CD4-positive, alpha-beta T cell treated with Interleukin-2 at 100 ng/mL for 4 hours (primary cell): ENCODE measurements around the gene CREB3L1.

ENCODE experiments used
- DNase-seq: peaks from one replicate; pipeline ENCODE4 v3.0.0-alpha.2; 2020; ENCODE audit warnings: low spot score

CREB3L1 gene

DNA sequence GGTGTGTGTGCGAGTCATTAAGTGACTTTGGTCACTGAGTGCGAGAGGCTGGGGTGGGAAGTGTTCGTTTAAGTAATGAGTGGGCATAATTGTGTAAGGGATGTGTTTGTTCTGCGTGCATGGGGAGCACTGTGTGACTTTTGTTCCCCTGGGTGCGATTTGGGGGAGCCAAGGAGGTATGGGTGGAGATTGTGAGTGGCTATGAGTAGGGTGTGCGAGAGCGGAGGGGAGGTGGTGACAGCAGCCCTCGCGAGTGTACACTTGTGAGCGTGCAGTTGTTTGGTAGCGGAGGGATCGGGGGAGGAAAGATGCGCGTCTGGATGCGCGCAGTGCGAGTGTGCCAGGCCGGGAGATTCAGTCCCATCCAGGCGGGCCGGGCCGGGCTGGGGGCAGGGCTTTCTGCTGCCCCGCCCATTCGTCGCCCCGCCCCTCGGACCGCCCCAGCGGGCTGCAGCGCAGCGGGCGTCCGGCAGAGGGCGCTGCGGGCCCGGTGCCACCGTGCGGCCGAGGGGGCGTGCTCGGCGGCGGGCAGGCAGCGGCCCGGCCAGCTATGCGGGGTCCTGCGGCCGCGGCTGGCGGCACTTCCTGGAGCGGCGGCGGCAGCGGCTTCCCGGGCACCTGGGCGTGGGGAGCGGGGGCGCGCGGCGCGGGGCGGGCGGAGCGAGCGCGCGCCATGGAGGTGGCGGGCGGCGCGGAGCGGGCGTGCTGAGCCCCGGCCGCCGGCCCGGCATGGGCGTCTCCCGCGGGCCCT is 69.6 kb downstream of the CREB3L1 start, which contains the start of gene DGKZ:
Gene DGKZ (plus strand): TSS at position 578 of the 751 bp plus-strand sequence. CDS start 197 bp downstream, outside the sequence.
- DNase-seq: peak; percentile 89

DNA sequence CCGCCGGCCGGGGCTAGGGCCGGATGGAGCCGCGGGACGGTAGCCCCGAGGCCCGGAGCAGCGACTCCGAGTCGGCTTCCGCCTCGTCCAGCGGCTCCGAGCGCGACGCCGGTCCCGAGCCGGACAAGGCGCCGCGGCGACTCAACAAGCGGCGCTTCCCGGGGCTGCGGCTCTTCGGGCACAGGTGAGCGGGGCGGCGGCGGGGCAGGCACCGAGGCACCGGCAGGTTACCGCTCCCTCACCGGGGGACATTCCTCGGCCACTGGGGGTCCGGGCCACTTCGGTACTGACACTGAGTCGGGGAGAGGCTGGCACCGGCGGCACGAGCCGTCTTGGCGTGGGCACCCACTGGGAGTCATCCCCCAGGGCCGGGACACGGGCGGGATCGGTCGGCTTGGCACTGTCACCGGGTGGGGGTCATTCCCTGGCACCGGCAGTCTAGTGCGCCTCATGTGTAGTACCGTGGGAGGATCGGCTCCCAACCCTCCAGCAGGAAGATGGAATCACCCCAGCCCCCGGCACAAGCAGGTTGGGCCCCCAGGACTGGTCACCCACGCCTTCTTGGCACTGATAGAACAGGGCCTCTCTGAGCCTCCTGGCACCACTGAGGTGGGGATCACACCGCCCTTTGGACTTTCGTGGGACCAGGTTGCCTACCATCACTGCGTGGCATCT is 70.3 kb downstream of the CREB3L1 start:
- DNase-seq: no peak

DNA sequence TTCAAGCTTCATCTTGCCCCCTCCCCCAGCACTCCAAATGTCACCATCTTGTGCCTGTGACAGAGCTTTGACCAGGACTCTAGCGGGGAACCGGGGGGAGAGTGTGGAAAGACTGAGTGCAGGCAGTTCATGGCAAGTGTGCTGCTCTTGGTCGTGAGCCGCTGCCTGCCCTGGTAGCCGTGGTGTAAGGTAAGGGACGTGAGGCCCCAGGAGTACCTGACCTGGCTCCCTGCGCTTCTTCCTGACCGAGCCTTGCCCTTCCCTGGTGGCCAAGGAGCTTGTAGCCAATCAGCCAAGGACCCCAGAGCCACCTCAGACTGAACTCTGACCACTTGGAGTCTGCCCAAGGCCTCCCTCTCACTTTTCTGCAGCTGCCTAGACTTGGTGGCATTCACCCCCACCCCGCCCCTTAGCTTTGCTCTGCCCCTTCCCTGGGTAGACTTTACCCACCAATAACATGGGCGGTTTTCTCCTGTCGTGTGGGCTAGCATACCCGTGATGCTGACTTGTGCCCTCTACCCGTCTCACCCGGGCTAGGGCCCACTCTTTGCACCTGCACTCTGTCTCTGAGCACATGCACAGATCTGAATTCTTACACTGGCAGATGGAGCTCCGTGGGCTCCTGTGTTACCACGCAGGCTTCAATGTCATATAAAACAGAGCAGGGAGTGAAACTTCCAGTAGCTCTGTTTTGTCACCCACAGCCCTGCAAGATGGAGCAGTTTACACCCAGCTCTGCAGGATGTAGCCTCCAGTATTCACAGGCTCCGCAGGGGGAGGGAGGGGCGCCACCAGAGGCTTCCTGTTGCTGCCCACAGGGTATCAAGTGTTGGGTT is 71.3 kb downstream of the CREB3L1 start:
- DNase-seq: peak; percentile 69

DNA sequence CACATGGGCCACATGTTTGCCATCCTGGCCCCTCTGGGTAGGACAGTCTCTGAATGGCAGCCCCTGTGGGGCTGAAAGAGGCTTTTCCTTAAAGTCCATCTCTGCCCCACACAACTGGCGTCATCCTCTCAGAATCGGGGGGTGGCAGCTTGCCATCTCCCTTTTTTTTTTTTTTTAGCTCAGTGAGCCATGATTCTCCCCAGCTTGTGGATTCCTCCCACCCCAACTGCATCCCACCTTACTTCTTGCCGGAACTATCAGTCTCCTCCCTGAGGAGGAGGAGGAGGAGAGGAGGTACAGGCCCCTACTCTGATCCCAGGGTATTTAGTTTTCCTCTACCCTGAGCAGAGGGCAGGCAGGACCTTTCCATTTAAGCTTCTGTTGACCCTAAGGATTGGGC is 73.2 kb downstream of the CREB3L1 start:
- no peak for DNase-seq

DNA sequence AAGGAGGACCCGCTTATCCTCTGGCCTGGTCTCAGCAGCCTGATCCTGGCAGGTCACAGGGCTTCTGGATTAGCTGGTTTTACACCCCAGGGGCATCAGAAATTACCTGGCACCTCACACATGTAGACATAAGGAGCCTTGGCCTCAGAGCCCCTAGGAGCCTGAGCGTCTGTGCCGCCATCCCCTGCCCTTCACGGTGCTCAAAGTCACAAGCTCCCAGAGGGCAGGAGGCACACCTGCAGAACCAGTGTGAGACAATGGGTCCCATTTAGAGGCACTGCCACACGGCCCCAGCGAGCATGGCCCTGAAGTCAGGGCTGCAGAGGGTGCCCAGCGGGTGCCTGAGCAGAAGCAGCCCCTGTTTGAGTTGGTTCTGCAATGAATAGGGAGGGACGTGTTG is 73.7 kb downstream of the CREB3L1 start:
- DNase-seq: no peak

DNA sequence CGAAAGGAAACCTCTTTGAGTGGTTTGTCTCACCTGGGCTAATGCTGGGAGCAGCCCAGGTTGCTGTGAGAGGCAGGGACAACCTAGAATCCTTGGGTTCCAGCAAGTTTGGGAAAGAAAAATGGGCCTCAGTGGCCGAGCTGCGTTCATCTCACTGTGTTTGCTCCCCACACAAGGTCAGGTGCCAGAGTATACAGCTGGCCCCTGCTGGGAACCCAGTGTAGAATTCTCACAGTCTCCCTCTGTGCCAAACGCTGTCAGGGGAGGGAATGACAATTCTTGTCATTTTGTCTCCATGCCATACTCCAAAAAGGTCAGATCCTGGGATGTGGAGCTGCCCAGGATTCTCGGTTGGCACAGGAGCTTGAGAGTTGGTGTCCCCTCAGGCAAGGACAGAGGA is 74.1 kb downstream of the CREB3L1 start:
- no peak for DNase-seq

DNA sequence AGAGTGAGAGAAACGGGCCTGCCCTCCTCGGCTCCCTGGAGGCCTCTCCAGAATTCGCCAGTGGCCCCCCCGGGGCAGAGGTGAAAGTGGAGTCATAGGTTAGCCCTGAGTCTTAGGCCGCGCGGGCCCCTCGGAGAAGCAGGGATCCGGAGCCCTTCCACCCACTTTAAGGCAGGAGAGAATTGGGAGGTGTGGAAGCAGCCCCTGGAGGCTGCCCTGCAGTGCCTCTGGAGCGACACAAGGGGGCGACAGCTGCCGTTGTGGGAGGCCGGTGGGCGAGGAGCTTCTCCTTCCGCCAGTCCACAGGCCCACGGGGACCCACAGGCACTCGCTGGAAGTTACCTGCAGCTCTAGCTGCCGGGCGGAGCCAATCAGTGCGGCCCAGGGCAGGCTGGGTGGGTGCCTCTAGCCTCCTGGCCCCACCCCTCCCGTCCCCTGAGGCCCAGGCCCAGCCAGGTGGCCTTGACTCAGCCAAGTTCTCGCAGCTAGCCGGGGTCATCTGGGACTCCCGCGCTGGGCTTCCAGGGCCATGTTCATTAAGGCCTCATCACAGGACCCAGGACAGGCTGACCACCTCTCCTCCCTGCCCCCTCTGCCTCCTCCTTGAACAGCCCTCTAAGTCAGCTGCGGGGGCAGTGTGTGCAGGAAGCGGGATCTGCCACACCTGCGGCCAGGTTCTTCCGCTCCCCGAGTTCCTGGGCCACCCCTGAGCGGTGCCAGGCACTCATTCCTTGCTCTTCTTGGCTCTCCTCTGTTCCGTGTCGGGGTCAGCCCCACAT is 74.8 kb downstream of the CREB3L1 start:
- peak; percentile 86 for DNase-seq

DNA sequence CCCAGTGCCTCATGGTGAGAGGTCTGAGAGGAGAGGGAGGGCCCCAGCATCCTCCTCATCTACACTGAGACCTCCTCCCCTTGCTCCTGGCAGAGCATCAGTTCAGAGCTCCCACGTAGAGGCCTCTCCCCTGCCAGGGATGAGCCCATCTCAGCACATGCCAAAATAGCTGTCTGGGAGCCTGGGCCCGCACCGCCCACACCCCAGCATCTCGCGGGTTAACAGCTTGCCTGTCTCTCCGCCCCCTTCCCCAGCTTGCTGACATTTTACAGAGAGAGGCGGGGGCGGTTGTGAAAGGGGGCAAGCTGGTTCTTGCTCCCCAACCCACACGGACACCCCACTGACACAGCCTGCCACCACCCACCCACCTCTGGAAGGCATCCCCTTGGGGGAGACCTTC is 76.2 kb downstream of the CREB3L1 start:
- DNase-seq: no peak

DNA sequence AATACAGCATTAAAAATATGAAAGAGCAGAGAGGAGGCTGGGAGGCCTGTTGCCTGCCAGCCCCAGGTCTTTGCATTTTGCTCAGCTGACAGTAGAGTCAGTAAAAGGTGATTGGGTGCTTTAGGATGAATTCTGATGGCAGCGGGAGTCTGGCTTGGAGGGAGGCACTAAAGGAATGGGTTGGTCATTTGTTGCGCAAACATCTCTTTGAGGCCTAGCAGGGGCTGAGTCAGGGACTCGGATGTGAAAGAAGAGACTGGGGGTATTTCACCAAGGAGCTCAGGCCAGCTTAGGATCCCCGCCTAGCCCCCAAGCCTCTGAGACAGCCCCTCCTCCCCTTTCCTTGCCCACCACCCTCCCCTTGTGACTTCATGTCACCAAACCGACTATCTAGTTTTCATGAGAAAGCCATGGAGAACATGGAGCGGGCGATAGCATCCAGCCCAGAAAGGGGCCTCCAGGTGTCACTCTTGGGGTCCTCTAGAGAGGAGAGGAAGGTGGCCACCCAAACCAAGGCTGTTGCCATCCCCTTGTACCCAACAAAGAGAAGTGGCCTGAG is 79.5 kb downstream of the CREB3L1 start:
- DNase-seq: no peak

DNA sequence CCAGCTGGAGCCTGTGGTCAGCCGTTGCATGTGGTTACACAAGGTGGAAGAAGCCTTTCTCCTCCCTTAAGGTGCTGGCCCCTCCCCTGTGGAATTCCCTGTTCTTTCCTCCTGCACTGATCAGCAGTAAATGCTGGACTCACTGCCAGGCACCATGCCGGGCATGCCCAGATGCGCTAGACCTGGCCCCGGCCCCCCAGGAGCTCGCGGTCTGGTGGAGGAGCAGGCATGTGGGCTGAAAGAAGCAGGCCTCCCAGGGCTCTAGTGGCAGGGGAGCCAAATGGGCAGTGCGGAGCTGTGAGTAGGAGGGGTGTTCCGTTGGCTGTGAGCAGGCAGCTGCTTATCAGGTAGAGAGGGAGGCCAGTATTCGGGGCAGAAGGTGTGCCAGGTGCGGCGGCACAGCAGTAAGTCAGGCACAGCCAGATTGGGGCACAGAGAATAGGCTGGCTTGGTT is 80.0 kb downstream of the CREB3L1 start:
- no peak for DNase-seq

DNA sequence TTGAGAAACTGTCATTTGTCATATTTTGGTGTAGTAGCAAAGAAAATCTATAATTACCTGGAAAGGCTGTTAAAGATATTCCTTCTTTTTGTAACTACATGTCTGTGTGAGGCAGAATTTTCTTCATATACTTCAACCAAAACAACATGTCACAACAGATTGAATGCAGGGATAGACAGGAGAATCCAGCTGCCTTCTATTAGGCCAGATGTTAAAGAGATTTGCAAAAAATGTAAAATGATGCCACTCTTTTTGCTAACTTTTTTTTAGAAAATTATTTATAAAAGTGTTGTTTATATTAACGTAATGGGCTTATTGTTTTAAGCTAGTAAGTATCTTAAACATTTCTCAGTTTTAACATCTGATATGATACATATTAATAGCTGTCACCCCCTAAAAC is 82.5 kb downstream of the CREB3L1 start:
- no peak for DNase-seq

DNA sequence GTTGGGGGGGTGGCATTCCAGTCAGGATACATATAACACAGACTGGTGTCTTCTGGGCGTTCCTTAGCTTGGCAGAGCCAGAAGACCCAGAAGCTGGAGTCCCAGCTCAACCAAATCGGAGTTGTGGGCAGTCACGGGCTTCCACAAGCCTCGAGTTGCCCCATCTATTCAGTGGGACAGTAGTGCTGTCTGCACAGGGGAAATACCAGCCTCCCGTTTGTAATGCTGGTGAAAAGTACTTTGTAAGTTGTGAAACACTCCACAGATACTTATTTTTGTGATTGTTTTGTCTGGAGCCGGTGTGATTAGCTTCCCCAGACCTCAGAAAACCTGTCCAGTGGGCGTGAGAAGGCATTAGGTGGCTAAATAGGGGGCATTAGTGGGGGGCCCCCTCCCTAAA is 83.4 kb downstream of the CREB3L1 start:
- no peak for DNase-seq

DNA sequence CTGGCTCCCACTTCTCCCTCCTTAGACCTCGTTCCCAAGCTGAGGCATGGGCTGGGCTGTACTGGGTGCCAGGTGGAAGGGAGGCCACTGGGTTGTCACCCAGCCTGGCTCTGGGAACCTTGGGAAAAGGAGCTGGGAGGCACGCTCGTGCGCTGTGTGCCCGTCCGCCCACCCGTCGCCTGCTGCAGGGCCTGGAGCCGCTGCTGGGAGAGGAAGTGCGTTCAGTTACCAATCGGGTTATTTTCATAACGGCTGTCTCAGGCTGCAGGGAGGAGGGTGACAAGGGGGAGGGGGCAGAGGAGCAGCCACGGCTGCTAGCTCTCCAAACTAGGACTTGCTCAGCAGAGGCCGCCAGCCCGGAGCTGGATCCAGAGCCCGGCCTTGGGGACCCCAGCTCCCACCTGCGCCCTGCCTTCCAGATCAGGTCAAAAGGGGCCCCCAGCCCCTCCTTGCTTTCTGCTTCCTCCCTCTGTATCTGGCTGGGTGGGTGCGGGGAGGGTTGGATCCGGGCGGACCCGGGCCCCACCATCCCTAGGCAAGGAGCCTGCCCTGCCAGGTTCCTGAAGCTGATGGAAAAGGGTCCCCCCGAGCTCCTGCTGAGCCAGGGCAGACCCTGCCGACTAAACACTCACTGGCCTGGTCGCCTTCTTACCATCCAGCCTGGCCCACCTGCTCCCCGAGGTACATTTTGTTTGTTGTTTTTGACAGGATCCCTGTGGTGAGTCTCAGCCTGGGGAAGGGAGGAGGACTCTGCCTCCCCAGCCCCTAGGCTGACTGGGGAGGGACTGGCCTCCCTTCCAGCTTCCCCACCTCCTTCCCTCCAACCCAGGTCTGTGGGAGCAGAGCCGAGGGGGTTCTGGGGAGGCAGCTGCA is 84.1 kb downstream of the CREB3L1 start:
- DNase-seq: peak; percentile 65

DNA sequence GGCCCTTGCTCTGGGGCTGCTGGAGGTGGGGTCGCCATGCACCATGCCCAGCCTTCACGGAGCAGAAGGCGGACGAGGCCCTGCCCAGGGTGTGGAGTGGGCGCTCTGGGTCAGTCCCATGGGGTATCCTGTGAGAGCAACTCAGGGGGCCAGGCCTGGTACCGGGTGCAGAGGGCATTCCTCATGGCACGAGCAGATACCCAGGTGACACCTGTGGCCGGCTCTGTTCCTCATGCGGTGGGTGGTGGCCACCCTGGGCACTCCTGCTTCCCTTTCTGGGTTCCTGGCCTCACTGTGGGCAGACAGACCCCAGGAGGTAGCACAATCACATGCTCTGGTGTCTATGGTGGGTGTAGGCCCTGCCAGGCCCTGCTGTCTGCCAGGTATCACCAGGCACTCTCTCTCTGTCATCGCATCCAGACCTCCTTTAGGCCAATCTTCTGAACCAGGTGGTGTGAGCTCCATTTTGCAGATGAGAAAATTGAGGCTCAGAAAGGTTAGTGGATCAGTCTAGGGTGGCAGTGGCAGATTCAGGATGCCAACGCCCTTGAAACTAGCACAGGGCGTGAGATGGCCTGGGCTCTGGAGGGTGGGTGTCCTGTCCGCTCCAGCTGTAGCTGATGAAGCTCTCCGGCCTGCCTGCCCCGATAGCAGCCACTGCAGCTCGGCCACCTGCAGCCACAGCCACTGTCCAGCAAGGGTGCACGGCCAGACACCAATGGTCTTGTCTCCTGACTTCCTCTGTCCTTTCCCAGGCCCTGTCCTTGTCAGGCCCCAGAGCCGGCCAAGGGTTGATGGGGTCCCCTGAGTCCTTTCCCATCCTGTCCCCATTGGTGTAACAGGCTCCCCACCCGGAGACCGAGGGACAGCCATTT is 84.9 kb downstream of the CREB3L1 start:
- DNase-seq: no peak

DNA sequence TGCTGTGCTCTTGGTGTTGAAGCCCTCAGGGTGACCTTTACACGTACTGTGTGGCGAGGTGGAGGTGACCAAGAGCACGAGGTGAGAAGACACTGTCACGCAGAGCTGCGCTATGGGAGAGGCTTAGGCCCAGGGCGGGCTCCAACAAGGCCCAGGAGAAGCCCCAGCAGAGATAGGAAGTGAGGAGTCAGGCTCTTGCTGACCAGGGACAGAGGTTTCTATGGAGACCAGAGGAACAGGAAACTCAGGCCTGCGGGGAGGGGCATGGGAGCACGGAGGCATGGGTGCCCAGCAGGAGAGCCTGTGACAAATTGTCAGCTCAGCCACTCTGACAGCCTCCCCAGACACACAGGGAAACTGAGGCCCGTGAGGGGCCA is 85.6 kb downstream of the CREB3L1 start:
- no peak for DNase-seq

DNA sequence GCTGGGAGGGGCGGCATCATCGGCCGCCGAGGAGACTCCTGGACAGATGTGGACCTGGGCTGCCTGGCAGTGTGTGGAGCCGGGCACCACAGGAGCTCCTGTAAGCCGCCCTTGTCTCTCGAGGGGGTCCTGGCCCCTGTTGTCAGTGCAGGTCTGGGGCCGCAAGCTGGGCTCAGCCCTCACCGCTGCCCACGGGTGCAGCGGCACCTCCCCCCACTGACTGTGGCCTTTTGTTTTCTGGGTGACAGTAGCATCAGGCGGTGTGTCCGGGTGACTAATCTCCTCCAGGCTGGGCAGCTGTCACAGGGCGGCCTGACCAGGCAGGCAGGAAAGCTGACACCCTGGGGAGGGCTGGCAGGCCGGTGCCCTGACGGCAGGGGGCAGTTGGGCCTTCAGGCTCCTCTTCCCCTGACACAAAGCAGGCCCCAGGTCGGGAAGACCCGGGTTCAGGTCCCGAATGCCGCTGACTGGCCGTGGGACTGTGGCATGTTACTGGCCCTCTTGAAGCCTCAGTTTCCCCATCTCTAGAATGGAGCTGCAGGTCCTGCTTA is 86.1 kb downstream of the CREB3L1 start:
- DNase-seq: no peak

DNA sequence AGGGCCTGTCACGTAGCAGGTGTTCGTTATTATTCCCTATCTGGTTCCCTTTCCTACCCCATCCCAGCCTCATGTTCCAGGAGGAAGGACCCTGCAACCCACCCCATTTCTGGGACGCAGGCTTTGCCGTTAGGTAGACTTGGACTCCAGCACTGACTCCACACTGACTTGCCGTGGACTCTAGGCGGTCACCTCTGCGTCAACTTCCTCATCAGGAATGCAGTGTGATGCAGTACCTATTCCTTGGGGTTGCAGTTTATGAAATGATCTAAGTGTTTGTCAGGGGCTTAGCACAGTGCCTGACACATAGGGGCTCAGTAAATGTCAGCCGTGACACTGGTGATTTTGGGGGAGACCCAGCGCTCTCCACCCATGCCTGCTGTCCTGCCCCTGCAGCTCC is 86.6 kb downstream of the CREB3L1 start:
- DNase-seq: no peak

DNA sequence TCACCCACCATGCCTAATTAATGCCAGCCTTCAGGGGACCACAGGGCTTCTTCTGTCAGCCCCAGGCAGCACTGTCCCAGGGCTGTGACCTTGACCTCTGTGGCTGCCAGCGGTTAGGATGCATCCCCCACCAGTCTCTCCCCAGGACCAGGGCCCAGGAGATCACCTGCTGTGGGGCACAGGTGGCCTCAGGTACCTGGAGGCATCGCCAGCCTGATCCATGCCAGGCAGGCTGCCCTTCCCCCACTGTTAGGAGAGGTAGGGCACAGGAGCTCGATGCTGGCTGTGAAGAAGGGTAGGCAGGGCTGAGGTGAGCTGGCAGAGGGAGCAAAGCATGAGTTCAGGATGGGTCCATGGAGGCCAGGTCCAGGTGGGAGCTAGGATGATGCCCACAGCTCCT is 87.3 kb downstream of the CREB3L1 start:
- no peak for DNase-seq

DNA sequence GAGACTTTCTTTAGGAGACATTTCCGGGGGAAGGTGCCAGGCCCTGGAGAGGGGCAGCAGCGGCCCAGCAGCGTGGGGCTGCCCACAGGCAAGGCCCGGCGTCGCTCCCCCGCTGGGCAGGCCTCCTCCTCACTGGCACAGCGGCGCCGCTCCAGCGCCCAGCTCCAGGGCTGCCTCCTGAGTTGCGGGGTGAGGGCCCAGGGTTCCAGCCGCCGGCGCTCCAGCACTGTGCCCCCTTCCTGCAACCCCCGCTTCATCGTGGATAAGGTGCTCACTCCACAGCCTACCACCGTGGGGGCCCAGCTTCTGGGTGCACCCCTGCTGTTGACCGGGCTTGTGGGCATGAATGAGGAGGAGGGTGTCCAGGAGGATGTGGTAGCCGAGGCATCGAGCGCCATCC is 88.8 kb downstream of the CREB3L1 start:
- DNase-seq: no peak
